Right lobe of liver (tissue), 4 donors: Measurements from ENCODE around the gene UTF1.

ENCODE experiments used
- CTCF ChIP-seq, 4 donors: fragments of 200-600 bp in 3 of 4; fragments of 450-650 bp in 1 of 4; IDR thresholded peaks; one replicate each; pipeline versions ENCODE4 v1.5.1 to v1.8.0; 2016 to 2022; ENCODE audit warnings: antibody characterized with exemption in 4 of 4, mild to moderate bottlenecking in 2 of 4
- POLR2A ChIP-seq: fragments of 450-650 bp; IDR thresholded peaks from one replicate; pipeline ENCODE4 v1.6.1; 2017; ENCODE audit warnings: antibody characterized with exemption, mild to moderate bottlenecking
- donor health status: DM: no; HTN: no; CAD: no.
- donor health status: DM: no; HTN: no; CAD: no.
- donor health status: DM: no; HTN: yes; CAD: no.

GRCh38 chr10:133204226-133205015 is 25.6 kb upstream of the UTF1 start:
- TF ChIP-seq CTCF (IDR thresholded peaks at IDR 0.05) (no peak), POLR2A (no peak)
